ENCODE data around the gene NFKB1. TPM values are rescaled to one million over a fixed set of nuclear protein-coding genes. Genes with fewer than 3 reads are reported as not detected.

Gene NFKB1
- total and polyA plus RNA-seq, 2 donors (not counting 1 experiment from before 2014, with no cell fraction given), result 32.0 to 88.1 TPM

DNA sequence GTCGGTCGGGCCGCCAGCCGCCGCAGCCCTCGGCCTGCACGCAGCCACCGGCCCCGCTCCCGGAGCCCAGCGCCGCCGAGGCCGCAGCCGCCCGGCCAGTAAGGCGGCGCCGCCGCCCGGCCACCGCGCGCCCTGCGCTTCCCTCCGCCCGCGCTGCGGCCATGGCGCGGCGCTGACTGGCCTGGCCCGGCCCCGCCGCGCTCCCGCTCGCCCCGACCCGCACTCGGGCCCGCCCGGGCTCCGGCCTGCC is 213 bp downstream of the NFKB1 start:
- no peak overlapping the region for H2AFZ ChIP-seq (ENCODE audit: insufficient read depth, low read depth, low read length, poor library complexity, severe bottlenecking)
- ATAC-seq (ENCODE audit: low read depth), result no peak

DNA sequence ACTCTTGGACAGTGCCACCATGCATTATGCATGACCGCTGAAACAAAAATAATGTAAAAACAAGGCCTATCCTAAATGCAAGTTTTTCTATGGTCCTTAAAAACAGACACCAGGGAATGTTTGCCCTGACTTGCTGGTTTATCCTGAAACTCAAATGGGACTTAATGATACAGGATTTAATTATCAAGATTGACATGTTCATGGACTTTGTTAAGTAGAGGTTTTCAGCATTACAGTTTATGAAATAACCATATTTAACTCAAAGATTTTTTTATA is 1.3 kb downstream of the NFKB1 start:
- Histone ChIP-seq H3K4me2 (replicated peaks; ENCODE audit: low read depth, low read length, poor library complexity, severe bottlenecking) (peak overlapping the region; percentile 93), H3K27ac (ENCODE audit: low read length in 2 of 2) (peak overlapping the region; percentile 99), H3K9ac (ENCODE audit: low read length) (peak overlapping the region; percentile 95), H3K36me3 (replicated peaks in 1 of 2; ENCODE audit: control extremely low read depth in 1 of 2, control insufficient read depth in 1 of 2, extremely low read depth in 1 of 2, insufficient read depth in 2 of 2, low read length in 1 of 2) (no peaks in the 10 kb centered on the region), H2AFZ (ENCODE audit: insufficient read depth, low read depth, low read length, poor library complexity, severe bottlenecking) (no peak overlapping the region), H3K4me1 (ENCODE audit: control insufficient read depth in 2 of 2, insufficient read depth in 2 of 2, low read length in 2 of 2) (peaks cover 20 to 40% of the 10 kb centered on the region in 2 donors), H4K20me1 (ENCODE audit: control insufficient read depth, insufficient read depth, low read length, poor library complexity, severe bottlenecking) (peaks cover 53% of the 10 kb centered on the region), H3K79me2 (ENCODE audit: control insufficient read depth, insufficient read depth, low read length) (peaks cover 57% of the 10 kb centered on the region), H3K4me3 (ENCODE audit: control extremely low read depth in 1 of 5, extremely low read depth in 1 of 5, insufficient read depth in 1 of 5, low read depth in 2 of 5, low read length in 4 of 5) (peak overlapping the region; percentile 88 to 99 (median 97)), H3K9me3 (ENCODE audit: control extremely low read depth in 1 of 3, control insufficient read depth in 2 of 3, insufficient read depth in 1 of 3, low read length in 2 of 3) (no peaks in the 10 kb centered on the region), H3K27me3 (replicated peaks in 1 of 4; ENCODE audit: control extremely low read depth in 1 of 4, control insufficient read depth in 3 of 4, insufficient read depth in 4 of 4, low read length in 3 of 4) (no peaks in the 10 kb centered on the region)
- H3K27ac Mint-ChIP-seq, result peak overlapping the region; percentile 95
- peak overlapping the region; percentile 98 for H3K4me3 Mint-ChIP-seq
- WGBS (ENCODE audit: insufficient coverage), result no CpG with 5 or more reads among the region's 1 CpG
- ATAC-seq (ENCODE audit: low read depth), result no peak
- ChIA-PET POLR2A (interaction anchor here (1.8 kb wide), 1 partner anchor 325 kb away, joined by 8 read pairs; the partner anchor contains the start of gene UBE2D3), CTCF (no interaction called here)
- peaks cover 45% of the 10 kb centered on the region for H3K4me1 Mint-ChIP-seq
- no peaks in the 10 kb centered on the region for H3K27me3 Mint-ChIP-seq
- TF ChIP-seq, protein P1, sequence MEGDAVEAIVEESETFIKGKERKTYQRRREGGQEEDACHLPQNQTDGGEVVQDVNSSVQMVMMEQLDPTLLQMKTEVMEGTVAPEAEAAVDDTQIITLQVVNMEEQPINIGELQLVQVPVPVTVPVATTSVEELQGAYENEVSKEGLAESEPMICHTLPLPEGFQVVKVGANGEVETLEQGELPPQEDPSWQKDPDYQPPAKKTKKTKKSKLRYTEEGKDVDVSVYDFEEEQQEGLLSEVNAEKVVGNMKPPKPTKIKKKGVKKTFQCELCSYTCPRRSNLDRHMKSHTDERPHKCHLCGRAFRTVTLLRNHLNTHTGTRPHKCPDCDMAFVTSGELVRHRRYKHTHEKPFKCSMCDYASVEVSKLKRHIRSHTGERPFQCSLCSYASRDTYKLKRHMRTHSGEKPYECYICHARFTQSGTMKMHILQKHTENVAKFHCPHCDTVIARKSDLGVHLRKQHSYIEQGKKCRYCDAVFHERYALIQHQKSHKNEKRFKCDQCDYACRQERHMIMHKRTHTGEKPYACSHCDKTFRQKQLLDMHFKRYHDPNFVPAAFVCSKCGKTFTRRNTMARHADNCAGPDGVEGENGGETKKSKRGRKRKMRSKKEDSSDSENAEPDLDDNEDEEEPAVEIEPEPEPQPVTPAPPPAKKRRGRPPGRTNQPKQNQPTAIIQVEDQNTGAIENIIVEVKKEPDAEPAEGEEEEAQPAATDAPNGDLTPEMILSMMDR (IDR thresholded peaks at IDR 0.05), result no peak
- TF ChIP-seq EZH2 (IDR thresholded peaks at IDR 0.05; ENCODE audit: borderline replicate concordance, insufficient read depth, low read depth, low read length, poor library complexity, severe bottlenecking), result no peak
- intact Hi-C loops (cut with micrococcal nuclease), result loop anchor here (2.0 to 5.0 kb wide), 9 partner anchors 35 to 1155 kb away; partner anchors contain the start of genes BDH2, CISD2, PPP3CA and SLC39A8
- H3K9me3 Mint-ChIP-seq (ENCODE audit: insufficient read depth), result no peaks in the 10 kb centered on the region
- DNase-seq, result no peak

More for the DNA sequence above, 213 bp downstream of the NFKB1 start:
- Histone ChIP-seq H3K79me2 (ENCODE audit: control insufficient read depth, insufficient read depth, low read length) (peaks cover 48% of the 10 kb centered on the region), H3K36me3 (replicated peaks in 1 of 2; ENCODE audit: control extremely low read depth in 1 of 2, control insufficient read depth in 1 of 2, extremely low read depth in 1 of 2, insufficient read depth in 2 of 2, low read length in 1 of 2) (no peaks in the 10 kb centered on the region), H3K9me3 (ENCODE audit: control extremely low read depth in 1 of 3, control insufficient read depth in 2 of 3, insufficient read depth in 1 of 3, low read length in 2 of 3) (no peaks in the 10 kb centered on the region), H3K9ac (ENCODE audit: low read length) (peak overlapping the region; percentile 95), H3K4me1 (ENCODE audit: control insufficient read depth in 2 of 2, insufficient read depth in 2 of 2, low read length in 2 of 2) (peaks cover 17 to 38% of the 10 kb centered on the region in 2 donors), H3K4me3 (ENCODE audit: control extremely low read depth in 1 of 5, extremely low read depth in 1 of 5, insufficient read depth in 1 of 5, low read depth in 2 of 5, low read length in 4 of 5) (peak overlapping the region; percentile 88 to 99 (median 97)), H3K27ac (ENCODE audit: low read length in 2 of 2) (peak overlapping the region; percentile 99), H4K20me1 (ENCODE audit: control insufficient read depth, insufficient read depth, low read length, poor library complexity, severe bottlenecking) (peaks cover 44% of the 10 kb centered on the region), H3K27me3 (replicated peaks in 1 of 4; ENCODE audit: control extremely low read depth in 1 of 4, control insufficient read depth in 3 of 4, insufficient read depth in 4 of 4, low read length in 3 of 4) (no peaks in the 10 kb centered on the region), H3K4me2 (replicated peaks; ENCODE audit: low read depth, low read length, poor library complexity, severe bottlenecking) (peak overlapping the region; percentile 93)
- Mint-ChIP-seq H3K9me3 (ENCODE audit: insufficient read depth) (no peaks in the 10 kb centered on the region), H3K4me3 (peak overlapping the region; percentile 88), H3K27me3 (no peaks in the 10 kb centered on the region), H3K27ac (peak overlapping the region; percentile 95), H3K4me1 (peaks cover 39% of the 10 kb centered on the region)
- TF ChIP-seq, protein P1 (IDR thresholded peaks at IDR 0.05), result no peak
- no peak for TF ChIP-seq EZH2 (IDR thresholded peaks at IDR 0.05; ENCODE audit: borderline replicate concordance, insufficient read depth, low read depth, low read length, poor library complexity, severe bottlenecking)
- intact Hi-C loops (cut with micrococcal nuclease), result loop anchor here (2.0 to 5.0 kb wide), 10 partner anchors 36 to 1154 kb away; partner anchors contain the start of genes BDH2, CISD2, MANBA and PPP3CA
- no peak for DNase-seq
- POLR2A ChIA-PET, result interaction anchor here (1.5 to 1.8 kb wide), 2 partner anchors 31 to 326 kb away, joined by 3 to 8 read pairs; partner anchors contain the start of gene UBE2D3
- under 1% methylated on average over 44 of the region's 44 CpGs for WGBS (ENCODE audit: insufficient coverage)
- CTCF ChIA-PET, result no interaction called here

Measured in B cell (primary cell).